Measurements from ENCODE around the gene TRIOBP.
A peak's percentile ranks its signal among the peaks of the same experiment; 100 is the strongest.

Gene TRIOBP

DNA sequence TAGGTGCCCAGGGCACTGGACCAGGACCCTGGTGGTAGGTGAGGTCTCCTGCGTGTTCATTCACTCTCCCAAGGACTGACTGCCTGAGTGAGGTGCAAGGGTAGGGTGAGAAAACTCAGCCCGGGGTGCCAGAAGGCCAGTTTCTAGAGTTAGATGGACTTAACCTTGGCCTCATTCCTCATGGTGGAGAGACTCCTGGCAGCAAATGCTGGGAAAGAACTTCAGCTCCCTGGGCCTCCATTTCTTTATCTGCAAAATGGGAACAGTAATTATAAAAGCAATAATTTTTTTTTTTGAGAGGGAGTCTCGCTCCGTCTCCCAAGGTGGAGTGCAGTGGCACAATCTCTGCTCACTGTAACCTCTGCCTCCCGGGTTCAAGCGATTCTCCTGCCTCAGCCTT, 47.7 kb downstream of the TRIOBP start:
- no peak for DNase-seq (ENCODE audit: low read depth)
- H3K4me3 ChIP-seq (ENCODE audit: low read depth, low read length), result no peak overlapping the region

GRCh38 chr22:37745548-37746365, 48.9 kb downstream of the TRIOBP start:
- peak overlapping the region; percentile 97 for H3K4me3 ChIP-seq (ENCODE audit: low read depth, low read length)
- DNase-seq (ENCODE audit: low read depth), result no peak

GRCh38 chr22:37746366-37747079, 49.7 kb downstream of the TRIOBP start:
- peak overlapping the region; percentile 97 for H3K4me3 ChIP-seq (ENCODE audit: low read depth, low read length)
- DNase-seq (ENCODE audit: low read depth), result no peak

DNA sequence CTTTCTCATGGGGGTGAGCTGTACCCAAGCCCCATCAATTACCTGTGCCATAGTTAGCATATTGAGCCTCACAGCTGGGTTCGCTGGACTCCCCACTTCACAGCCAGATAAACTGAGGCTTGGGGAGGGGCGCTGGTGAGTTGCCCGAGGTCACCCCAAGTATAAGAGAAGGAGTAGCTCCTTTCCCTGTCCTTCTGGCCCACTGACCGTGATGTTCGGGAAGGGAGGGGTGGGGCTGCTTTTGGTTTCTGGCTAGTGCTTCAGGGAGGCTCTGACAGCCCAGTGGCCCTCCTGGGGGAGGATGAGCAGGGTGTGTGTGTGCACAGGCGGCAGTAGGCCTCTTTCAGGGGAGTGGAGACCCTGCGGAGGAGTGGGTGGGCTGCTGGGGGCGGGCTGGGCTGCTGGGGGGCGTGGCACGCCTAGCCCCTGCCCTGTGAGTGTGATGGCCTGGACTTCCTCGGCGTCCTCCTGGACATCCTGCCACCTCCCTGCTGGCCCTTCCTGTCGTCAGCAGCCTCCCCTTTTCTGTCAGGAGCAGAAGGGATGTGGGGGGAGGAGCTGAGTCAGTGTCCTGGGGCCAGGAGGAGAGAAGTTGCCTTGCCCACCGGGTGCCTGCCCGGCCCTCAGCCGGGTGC, 50.3 kb downstream of the TRIOBP start:
- DNase-seq (ENCODE audit: low read depth), result no peak
- H3K4me3 ChIP-seq (ENCODE audit: low read depth, low read length), result peak overlapping the region; percentile 97

DNA sequence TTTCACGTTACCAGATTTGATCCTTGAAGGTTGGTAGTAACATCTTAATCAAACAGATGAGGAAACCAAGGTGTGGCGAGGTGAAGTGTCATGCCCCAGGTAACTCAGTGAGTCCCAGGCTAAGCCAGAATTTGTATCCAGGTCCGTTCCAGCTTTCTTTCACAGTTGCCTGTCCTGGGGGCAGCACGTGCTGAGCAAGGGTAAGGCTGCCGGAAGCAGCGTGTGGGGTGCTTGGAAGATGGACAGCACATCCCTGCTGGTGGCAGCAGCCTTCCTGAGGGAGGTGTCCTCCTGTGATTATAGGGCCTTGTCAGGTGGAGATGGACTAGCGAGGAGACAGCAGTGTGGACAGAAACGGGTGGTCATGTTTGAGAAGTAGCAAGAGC, 50.9 kb downstream of the TRIOBP start:
- DNase-seq (ENCODE audit: low read depth), result no peak
- H3K4me3 ChIP-seq (ENCODE audit: low read depth, low read length), result peak overlapping the region; percentile 97

DNA sequence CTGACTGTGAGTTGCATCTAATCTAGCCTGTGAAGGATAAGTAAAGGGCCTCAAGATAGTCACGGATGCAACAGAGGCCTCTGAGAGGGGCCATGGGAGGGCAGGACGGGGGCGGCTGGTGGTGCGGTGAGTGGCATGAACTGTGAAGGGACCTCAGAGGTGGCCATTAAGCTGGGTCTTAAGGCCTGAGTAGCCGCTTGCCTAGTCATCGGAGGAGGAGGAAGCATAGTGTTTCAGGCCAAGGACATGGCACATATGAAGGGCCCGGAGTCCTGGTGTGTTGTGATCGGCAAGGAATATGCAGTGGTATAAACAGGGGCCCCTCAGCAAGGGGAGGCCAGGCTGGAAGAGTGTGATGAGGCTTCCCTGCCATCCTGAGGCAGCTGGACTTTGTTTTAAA, 51.8 kb downstream of the TRIOBP start:
- DNase-seq (ENCODE audit: low read depth), result no peak
- H3K4me3 ChIP-seq (ENCODE audit: low read depth, low read length), result no peak overlapping the region

GRCh38 chr22:37749226-37749625, 52.4 kb downstream of the TRIOBP start:
- no peak for DNase-seq (ENCODE audit: low read depth)
- H3K4me3 ChIP-seq (ENCODE audit: low read depth, low read length), result no peak overlapping the region

GRCh38 chr22:37749831-37750595, 53.2 kb downstream of the TRIOBP start:
- H3K4me3 ChIP-seq (ENCODE audit: low read depth, low read length), result no peak overlapping the region
- DNase-seq (ENCODE audit: low read depth), result no peak

DNA sequence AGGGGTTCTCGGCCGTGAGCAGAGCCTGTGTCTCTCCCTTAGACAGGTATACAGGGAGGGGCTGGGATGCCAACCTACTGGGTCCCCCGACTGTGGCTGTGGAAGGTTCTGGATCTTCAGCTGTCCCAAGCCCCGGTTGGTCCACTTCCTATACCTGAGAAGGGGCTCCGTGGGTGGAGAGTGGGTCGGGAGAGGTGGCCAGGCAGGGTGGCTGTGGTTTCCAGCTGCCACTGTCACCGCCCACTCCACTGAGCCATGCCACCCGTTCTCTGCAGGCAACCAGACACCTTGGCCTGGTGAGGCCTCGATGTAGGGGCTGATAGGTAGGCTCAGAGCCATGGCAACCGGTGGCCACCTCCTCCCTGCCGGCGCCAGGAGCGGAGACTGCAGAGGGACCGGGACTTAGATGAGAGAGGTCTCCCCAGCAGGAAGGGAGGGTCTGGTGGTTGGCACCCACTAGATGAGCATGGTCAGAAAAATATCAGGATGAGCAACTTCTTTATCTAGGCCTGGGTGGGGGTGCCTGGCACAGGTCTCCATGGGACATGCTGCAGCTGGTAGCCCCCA, 53.8 kb downstream of the TRIOBP start:
- no peak overlapping the region for H3K4me3 ChIP-seq (ENCODE audit: low read depth, low read length)
- DNase-seq (ENCODE audit: low read depth), result no peak

DNA sequence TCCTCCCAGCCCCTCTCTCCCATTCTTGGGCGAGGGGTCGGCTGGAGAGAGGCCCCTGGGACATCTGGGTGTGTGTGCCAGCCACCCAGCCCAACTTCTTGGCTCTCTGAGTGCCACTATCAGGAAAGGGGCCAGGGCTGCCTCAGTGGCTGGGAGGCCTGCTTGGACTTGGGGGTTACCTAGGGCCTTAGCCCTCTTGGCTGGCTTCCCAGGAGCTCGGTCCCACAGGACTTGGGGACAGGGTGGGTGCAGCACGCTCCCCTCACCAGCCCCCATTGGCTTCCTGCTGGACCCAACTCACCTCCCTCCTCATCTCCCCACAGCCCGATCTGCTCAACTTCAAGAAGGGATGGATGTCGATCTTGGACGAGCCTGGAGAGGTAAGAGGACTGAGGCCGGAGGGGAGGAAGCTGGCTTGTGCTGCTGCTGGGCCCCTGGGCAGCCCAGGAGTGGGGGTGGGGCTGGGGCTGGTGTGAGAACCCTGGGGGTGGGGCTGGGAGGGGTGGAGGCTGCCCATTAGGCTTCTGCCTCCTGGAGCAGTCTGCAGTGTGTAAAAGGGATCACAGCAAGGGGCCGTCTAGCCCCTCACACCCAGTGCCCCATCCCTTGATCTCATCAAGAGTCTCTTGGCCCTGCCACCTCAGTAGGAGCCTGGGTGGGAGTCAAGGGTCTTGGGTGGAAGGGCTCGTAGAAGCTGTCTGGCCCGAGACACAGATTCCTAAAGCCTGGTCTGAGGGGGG, 54.8 kb downstream of the TRIOBP start:
- no peak for DNase-seq (ENCODE audit: low read depth)
- no peak overlapping the region for H3K4me3 ChIP-seq (ENCODE audit: low read depth, low read length)

DNA sequence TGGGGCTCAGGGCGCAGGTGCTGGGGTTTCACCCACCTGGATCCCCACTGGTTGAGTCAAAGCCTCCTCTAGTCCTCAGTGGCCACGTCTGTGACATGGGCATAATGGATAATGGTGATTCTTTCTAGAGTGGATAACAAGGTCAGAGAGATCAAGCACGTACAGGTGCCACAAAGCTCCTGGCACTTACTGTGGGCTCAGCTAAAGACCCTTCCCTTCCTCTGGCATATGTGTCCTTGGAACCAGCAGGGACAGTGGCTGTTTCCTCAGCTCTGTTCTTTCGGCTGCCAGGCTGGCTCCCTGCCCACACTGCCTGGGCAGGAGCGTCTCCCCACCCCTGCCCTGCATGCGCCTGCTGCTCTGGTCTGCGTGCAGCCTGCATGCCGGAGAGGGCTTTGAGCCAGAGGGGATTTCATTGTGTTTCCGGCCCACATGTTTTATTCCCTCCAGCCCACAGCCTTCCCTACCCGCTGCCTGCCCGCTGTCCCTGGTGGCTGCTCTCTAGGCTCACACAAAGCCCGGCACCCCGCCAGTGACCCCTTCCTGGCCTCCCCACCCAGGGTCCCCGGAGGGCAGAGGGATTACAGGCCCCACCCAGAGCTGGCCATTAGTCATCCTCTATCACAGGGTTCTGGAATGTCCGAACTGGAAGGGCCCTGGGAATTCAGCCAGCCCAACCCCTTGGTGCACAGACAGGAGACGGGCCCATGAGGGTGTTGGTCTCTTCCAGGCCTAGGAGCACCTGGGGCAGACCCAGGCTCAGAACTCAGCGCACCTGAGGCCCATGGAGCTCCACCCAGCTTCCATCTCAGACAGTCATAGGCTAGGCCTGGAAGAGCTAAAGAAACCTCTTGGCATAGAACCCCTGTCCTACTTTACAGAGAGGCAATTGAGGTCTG, 55.6 kb downstream of the TRIOBP start:
- H3K4me3 ChIP-seq (ENCODE audit: low read depth, low read length), result no peak overlapping the region
- DNase-seq (ENCODE audit: low read depth), result peak; percentile 86

- H3K4me3 ChIP-seq (ENCODE audit: low read depth, low read length), result no peak overlapping the region
- no peak for DNase-seq (ENCODE audit: low read depth)
Measured at GRCh38 chr22:37753746-37754145, 56.9 kb downstream of the TRIOBP start.

GRCh38 chr22:37757663-37758062, 60.8 kb downstream of the TRIOBP start:
- no peak for DNase-seq (ENCODE audit: low read depth)
- H3K4me3 ChIP-seq (ENCODE audit: low read depth, low read length), result no peak overlapping the region

- no peak for DNase-seq (ENCODE audit: low read depth)
- no peak overlapping the region for H3K4me3 ChIP-seq (ENCODE audit: low read depth, low read length)
Measured at GRCh38 chr22:37758694-37759093, 61.8 kb downstream of the TRIOBP start.

DNA sequence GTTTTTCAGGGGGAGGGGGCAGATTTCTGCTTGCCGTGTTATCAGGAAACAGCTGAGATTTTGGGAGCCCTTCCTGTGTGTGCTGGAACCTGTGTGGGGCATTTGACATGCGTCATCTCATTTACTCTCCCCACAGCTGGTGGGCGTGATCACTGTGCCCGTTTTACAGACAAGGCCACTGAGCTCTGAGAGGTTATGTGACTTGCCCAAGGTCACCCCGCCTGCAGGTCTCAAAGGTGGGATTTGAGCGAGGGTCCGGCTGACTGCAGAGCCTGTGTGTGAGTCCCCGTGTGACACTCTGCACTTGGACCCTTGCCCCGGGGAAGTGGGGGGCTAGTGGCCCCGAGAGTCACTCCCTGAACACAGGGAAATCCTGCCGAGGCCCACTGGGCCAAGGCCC, 62.4 kb downstream of the TRIOBP start:
- DNase-seq (ENCODE audit: low read depth), result no peak
- H3K4me3 ChIP-seq (ENCODE audit: low read depth, low read length), result no peak overlapping the region

GRCh38 chr22:37760152-37760551, 63.3 kb downstream of the TRIOBP start:
- H3K4me3 ChIP-seq (ENCODE audit: low read depth, low read length), result no peak overlapping the region
- DNase-seq (ENCODE audit: low read depth), result no peak

DNA sequence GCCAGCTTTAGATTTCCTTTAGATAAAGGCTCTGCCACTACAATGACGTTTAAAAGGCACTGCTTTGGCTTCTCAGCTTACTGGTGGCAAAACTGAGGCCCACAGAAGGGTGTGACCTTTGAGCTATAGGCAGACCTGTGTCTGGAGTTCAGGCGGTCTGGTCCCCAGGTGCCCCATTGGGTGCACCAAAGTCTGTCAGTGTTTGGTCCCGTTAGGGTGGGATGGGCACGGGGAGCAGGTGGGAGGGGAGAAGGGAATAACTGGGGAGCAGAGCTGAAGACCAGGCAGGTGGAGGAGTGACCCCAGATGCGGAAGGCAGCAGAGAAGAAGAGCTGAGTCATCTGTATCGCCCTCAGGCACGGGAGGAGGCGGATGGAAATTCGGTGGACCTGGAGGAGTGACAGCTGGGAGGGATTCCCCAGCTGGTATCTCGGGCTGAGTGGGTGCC, 65.6 kb downstream of the TRIOBP start:
- DNase-seq (ENCODE audit: low read depth), result no peak
- H3K4me3 ChIP-seq (ENCODE audit: low read depth, low read length), result no peak overlapping the region

- no peak overlapping the region for H3K4me3 ChIP-seq (ENCODE audit: low read depth, low read length)
- DNase-seq (ENCODE audit: low read depth), result no peak
Measured at GRCh38 chr22:37763012-37763411, 66.2 kb downstream of the TRIOBP start.

Data from skeletal muscle cell (primary cell).